ENCODE data around the gene IQCF6.

Gene IQCF6

GRCh38 chr3:51739110-51739509 lies 39.9 kb downstream of the IQCF6 start:
- no peak overlapping the region for H3K4me3 ChIP-seq (ENCODE audit: low read length)
- TF ChIP-seq ZNF274 (IDR thresholded peaks at IDR 0.05; ENCODE audit: low read depth, low read length), result no peak

- TF ChIP-seq ZNF274 (IDR thresholded peaks at IDR 0.05; ENCODE audit: low read depth, low read length), result no peak
- no peak overlapping the region for H3K4me3 ChIP-seq (ENCODE audit: low read length)
These were observed 43.1 kb downstream of the IQCF6 start for GRCh38 chr3:51735950-51736349.

- H3K4me3 ChIP-seq (ENCODE audit: low read length), result no peak overlapping the region
- TF ChIP-seq ZNF274 (IDR thresholded peaks at IDR 0.05; ENCODE audit: low read depth, low read length), result no peak
These were observed 44.0 kb downstream of the IQCF6 start for GRCh38 chr3:51735039-51735438.

GRCh38 chr3:51734572-51734907 lies 44.5 kb downstream of the IQCF6 start:
- H3K4me3 ChIP-seq (ENCODE audit: low read length), result no peak overlapping the region
- TF ChIP-seq ZNF274 (IDR thresholded peaks at IDR 0.05; ENCODE audit: low read depth, low read length), result no peak

GRCh38 chr3:51733859-51734571 lies 45.0 kb downstream of the IQCF6 start:
- H3K4me3 ChIP-seq (ENCODE audit: low read length), result no peak overlapping the region
- no peak for TF ChIP-seq ZNF274 (IDR thresholded peaks at IDR 0.05; ENCODE audit: low read depth, low read length)

GRCh38 chr3:51729042-51729633 lies 49.9 kb downstream of the IQCF6 start:
- no peak for TF ChIP-seq ZNF274 (IDR thresholded peaks at IDR 0.05; ENCODE audit: low read depth, low read length)
- H3K4me3 ChIP-seq (ENCODE audit: low read length), result no peak overlapping the region
